A549 (cell line): ENCODE results near the gene PAK1. TPM values are rescaled to one million over a fixed set of nuclear protein-coding genes. Genes with fewer than 3 reads are reported as not detected.

Source experiments
- ATAC-seq, 2 experiments: fragments of 200-7000 bp in 1 of 2; fragments of >200 bp in 1 of 2; cut with Nextera tagmentation in 1 of 2; cut with Tn5 transposase in 1 of 2; 3 replicates each; pipeline versions ENCODE4 v1.8.0 to v1.9.1; 2018 to 2020; ENCODE audit warnings: mild to moderate bottlenecking in 1 of 2, moderate library complexity in 1 of 2
- CTCF ChIA-PET: fragments of 300-600 bp; sonication (Branson Sonifier 250); formaldehyde crosslinking; extraction: SDS; loops from one replicate; lab custom pipeline; 2021; ENCODE audit warnings: antibody characterized with exemption, inconsistent platforms; lab: Yijun Ruan, JAX
- POLR2A ChIA-PET: fragments of 350-600 bp; formaldehyde crosslinking; extraction: SDS; loops from one replicate; lab custom pipeline; 2021; ENCODE audit warnings: antibody characterized with exemption, inconsistent platforms; lab: Yijun Ruan, JAX
- DNase-seq, 2 experiments: peaks; one replicate each; pipeline versions ENCODE4 v3.0.0 to v3.0.0-alpha.2; 2011 to 2016; ENCODE audit warnings: low read depth in 1 of 2, low spot score in 1 of 2
- FAIRE-seq: peaks from 2 replicates; lab custom pipeline; 2011; peaks lifted over from hg19 to GRCh38; lab: Jason Lieb, UNC
- H3K27ac ChIP-seq, 2 experiments: fragments of >200 bp; sonication (Bioruptor Twin); formaldehyde crosslinking; 3 replicates each; pipeline ENCODE4 v1.5.1; 2016 to 2017
- H3K4me1 ChIP-seq: fragments of >200 bp; sonication (Bioruptor Twin); formaldehyde crosslinking; 3 replicates; pipeline ENCODE4 v1.6.1; 2016
- H3K4me2 ChIP-seq: fragments of >200 bp; sonication (Bioruptor Twin); formaldehyde crosslinking; 3 replicates; pipeline ENCODE4 v1.6.1; 2016
- H3K4me3 ChIP-seq: fragments of >200 bp; sonication (Bioruptor Twin); formaldehyde crosslinking; 3 replicates; pipeline ENCODE4 v1.5.1; 2016
- H3K9me3 ChIP-seq: fragments of >200 bp; sonication (Bioruptor Twin); formaldehyde crosslinking; 3 replicates; pipeline ENCODE4 v1.6.1; 2016
- CBX2 ChIP-seq: fragments of 200-600 bp; sonication (generic); IDR thresholded peaks from 2 replicates; pipeline ENCODE4 v1.6.1; 2016; ENCODE audit warnings: low read depth, mild to moderate bottlenecking, borderline replicate concordance
- EHF ChIP-seq: fragments of 250-450 bp; sonication (Bioruptor Pico); IDR thresholded peaks from 2 replicates; pipeline ENCODE4 v1.5.0; 2020; ENCODE audit warnings: mild to moderate bottlenecking
- EHMT2 ChIP-seq: fragments of 200-600 bp; sonication (generic); IDR thresholded peaks from 2 replicates; pipeline ENCODE4 v1.6.1; 2016; ENCODE audit warnings: antibody characterized with exemption, low read depth, mild to moderate bottlenecking, moderate library complexity
- GATA3 ChIP-seq: IDR thresholded peaks from 2 replicates; pipeline ENCODE4 v1.6.1; 2012; ENCODE audit warnings: borderline replicate concordance
- HOXB13 ChIP-seq: fragments of 250-450 bp; sonication (Bioruptor Pico); IDR thresholded peaks from 2 replicates; pipeline ENCODE4 v1.5.0; 2020; ENCODE audit warnings: low read depth, mild to moderate bottlenecking, moderate library complexity
- HOXB5 ChIP-seq: fragments of 250-450 bp; sonication (Bioruptor Pico); IDR thresholded peaks from 2 replicates; pipeline ENCODE4 v1.5.0; 2020; ENCODE audit warnings: mild to moderate bottlenecking, moderate library complexity
- KDM1A ChIP-seq: fragments of 200-600 bp; sonication (generic); IDR thresholded peaks from 2 replicates; pipeline ENCODE4 v1.6.1; 2016; ENCODE audit warnings: low read depth, mild to moderate bottlenecking
- MAX ChIP-seq: IDR thresholded peaks from 2 replicates; pipeline ENCODE4 v1.6.1; 2012
- MAZ ChIP-seq: fragments of 150-350 bp; IDR thresholded peaks from 2 replicates; pipeline ENCODE4 v1.6.1; 2014; ENCODE audit warnings: antibody characterized with exemption, low read depth, low read length, borderline replicate concordance
- NFE2L2 ChIP-seq: fragments of 150-350 bp; conservative IDR thresholded peaks from 2 replicates; pipeline ENCODE4 v1.6.1; 2014; ENCODE audit warnings: low read length
- NPAS2 ChIP-seq: fragments of 250-450 bp; sonication (Bioruptor Pico); IDR thresholded peaks from 2 replicates; pipeline ENCODE4 v1.8.0; 2022; ENCODE audit warnings: mild to moderate bottlenecking, moderate library complexity, borderline replicate concordance
- NR3C1 ChIP-seq: fragments of >200 bp; sonication (Bioruptor Twin); formaldehyde crosslinking; IDR thresholded peaks from 3 replicates; pipeline ENCODE4 v1.6.1; 2017
- PHF8 ChIP-seq: fragments of 200-600 bp; sonication (generic); IDR thresholded peaks from 2 replicates; pipeline ENCODE4 v1.6.1; 2016; ENCODE audit warnings: low read depth, mild to moderate bottlenecking, antibody characterized with exemption, moderate library complexity, borderline replicate concordance
- POLR2A ChIP-seq: IDR thresholded peaks from 2 replicates; pipeline ENCODE4 v1.6.1; 2012; ENCODE audit warnings: mild to moderate bottlenecking, low read length
- POLR2AphosphoS2 ChIP-seq: conservative IDR thresholded peaks from 2 replicates; pipeline ENCODE4 v1.6.1; 2012; ENCODE audit warnings: low read length, improper control_type of control experiment, inconsistent platforms
- RAD21 ChIP-seq, 2 experiments: fragments of >200 bp in 1 of 2; sonication (Bioruptor Twin) in 1 of 2; formaldehyde crosslinking in 1 of 2; IDR thresholded peaks in 1 of 2; conservative IDR thresholded peaks in 1 of 2; 2 replicates in 1 of 2; 3 replicates in 1 of 2; pipeline ENCODE4 v1.6.1; 2012 to 2018; ENCODE audit warnings: inconsistent platforms in 1 of 2
- RCOR1 ChIP-seq: fragments of 150-350 bp; IDR thresholded peaks from 2 replicates; pipeline ENCODE4 v1.6.1; 2014; ENCODE audit warnings: antibody characterized with exemption, low read length, low read depth
- REST ChIP-seq: fragments of 200-600 bp; sonication (generic); IDR thresholded peaks from 2 replicates; pipeline ENCODE4 v1.6.1; 2016; ENCODE audit warnings: antibody characterized with exemption, mild to moderate bottlenecking, moderate library complexity
- RFX5 ChIP-seq: fragments of 450-650 bp; IDR thresholded peaks from 2 replicates; pipeline ENCODE4 v1.7.1; 2014; ENCODE audit warnings: antibody characterized with exemption, mild to moderate bottlenecking, moderate library complexity
- SMC3 ChIP-seq: fragments of >200 bp; sonication (Bioruptor Twin); formaldehyde crosslinking; IDR thresholded peaks from 3 replicates; pipeline ENCODE4 v1.6.1; 2018; ENCODE audit warnings: inconsistent platforms
- ZC3H11A ChIP-seq: fragments of 450-650 bp; IDR thresholded peaks from 2 replicates; pipeline ENCODE4 v1.6.1; 2014; ENCODE audit warnings: antibody characterized with exemption, mild to moderate bottlenecking
- ZSCAN20 ChIP-seq: fragments of 250-450 bp; sonication (Bioruptor Pico); IDR thresholded peaks from 2 replicates; pipeline ENCODE4 v1.8.0; 2022; ENCODE audit warnings: mild to moderate bottlenecking, moderate library complexity
- WGBS: methylation state at CpG from one replicate; pipeline ENCODE4 v1.1.6; 2017; ENCODE audit errors: missing lambda C conversion rate; 5-methylcytosine and 5-hydroxymethylcytosine counted together
- polyA plus RNA-seq, 4 experiments: library from polyadenylated mRNA; depleted of rRNA in 3 of 4; stranded (reverse); fragments of >200 nt; fragmentation: RNase III in 1 of 4; extraction: RNeasy Plus Mini Kit Qiagen cat#74134 plus additional on column Dnase treatment in 1 of 4; gene quantifications; 2 replicates in 3 of 4; 3 replicates in 1 of 4; pipeline ENCODE4 v1.2.3, GENCODE V29; 2011 to 2017
- TF ChIP-seq, protein P1 (sequence below): fragments of >200 bp; sonication (Bioruptor Twin); formaldehyde crosslinking; IDR thresholded peaks from 3 replicates; pipeline ENCODE4 v1.5.1; 2016
- TF ChIP-seq, protein P2 (sequence below): fragments of 250-450 bp; sonication (Bioruptor Pico); IDR thresholded peaks from 2 replicates; pipeline ENCODE4 v1.5.0; 2020; ENCODE audit warnings: low read depth, mild to moderate bottlenecking, moderate library complexity
- TF ChIP-seq, protein P3 (sequence below): fragments of 450-650 bp; IDR thresholded peaks from 2 replicates; pipeline ENCODE4 v1.6.1; 2014; ENCODE audit warnings: antibody characterized with exemption
- TF ChIP-seq, protein P4 (sequence below): fragments of >200 bp; sonication (Bioruptor Twin); formaldehyde crosslinking; IDR thresholded peaks from 2 replicates; pipeline ENCODE4 v1.6.1; 2016

PAK1 gene
- polyA plus RNA-seq, 2 of the 4 experiments (the other 2 are of a cell fraction): 20.6 to 60.7 TPM

DNA sequence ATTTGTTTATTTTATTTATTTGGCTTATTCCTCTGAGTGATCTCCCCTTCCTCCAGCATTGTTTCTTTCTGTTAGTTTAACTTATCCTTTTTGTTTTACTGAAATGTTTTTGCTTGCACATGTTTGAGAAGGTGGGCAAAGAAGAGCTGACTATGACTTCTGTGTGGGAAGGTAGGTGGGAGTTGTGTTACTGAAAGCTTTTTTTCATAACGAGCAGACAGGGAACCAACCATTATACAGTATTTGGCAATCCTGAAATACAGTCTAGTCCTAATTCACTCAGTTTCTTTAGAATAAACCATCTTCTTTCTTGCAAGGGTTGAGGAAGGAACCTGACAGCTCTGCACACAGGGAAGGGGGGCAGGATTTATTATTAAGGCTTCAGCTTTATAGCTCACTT lies 37.0 kb upstream of the PAK1 start:
- no peak for ATAC-seq
- no peak for DNase-seq
- TF ChIP-seq, protein P1, sequence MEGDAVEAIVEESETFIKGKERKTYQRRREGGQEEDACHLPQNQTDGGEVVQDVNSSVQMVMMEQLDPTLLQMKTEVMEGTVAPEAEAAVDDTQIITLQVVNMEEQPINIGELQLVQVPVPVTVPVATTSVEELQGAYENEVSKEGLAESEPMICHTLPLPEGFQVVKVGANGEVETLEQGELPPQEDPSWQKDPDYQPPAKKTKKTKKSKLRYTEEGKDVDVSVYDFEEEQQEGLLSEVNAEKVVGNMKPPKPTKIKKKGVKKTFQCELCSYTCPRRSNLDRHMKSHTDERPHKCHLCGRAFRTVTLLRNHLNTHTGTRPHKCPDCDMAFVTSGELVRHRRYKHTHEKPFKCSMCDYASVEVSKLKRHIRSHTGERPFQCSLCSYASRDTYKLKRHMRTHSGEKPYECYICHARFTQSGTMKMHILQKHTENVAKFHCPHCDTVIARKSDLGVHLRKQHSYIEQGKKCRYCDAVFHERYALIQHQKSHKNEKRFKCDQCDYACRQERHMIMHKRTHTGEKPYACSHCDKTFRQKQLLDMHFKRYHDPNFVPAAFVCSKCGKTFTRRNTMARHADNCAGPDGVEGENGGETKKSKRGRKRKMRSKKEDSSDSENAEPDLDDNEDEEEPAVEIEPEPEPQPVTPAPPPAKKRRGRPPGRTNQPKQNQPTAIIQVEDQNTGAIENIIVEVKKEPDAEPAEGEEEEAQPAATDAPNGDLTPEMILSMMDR: no peak
- no peak for TF ChIP-seq GATA3
- TF ChIP-seq HOXB5 (CRISPR knock-in tag): no peak
- no peak for TF ChIP-seq CBX2
- TF ChIP-seq POLR2A: no peak
- TF ChIP-seq MAZ: no peak
- TF ChIP-seq EHF (CRISPR knock-in tag): no peak
- no peak for TF ChIP-seq ZC3H11A
- TF ChIP-seq RCOR1: no peak
- no peak for TF ChIP-seq NFE2L2
- TF ChIP-seq KDM1A: no peak
- no peak for TF ChIP-seq NPAS2
- no peak for TF ChIP-seq PHF8
- TF ChIP-seq ZSCAN20: no peak
- no peak for TF ChIP-seq RFX5
- TF ChIP-seq MAX: no peak
- no peak for TF ChIP-seq REST
- no peak for TF ChIP-seq POLR2AphosphoS2
- no peak for TF ChIP-seq NR3C1
- CTCF ChIA-PET: interaction anchor here (3.3 kb wide), 1 partner anchor 37 kb away, joined by 15 read pairs; no protein-coding TSS in a partner anchor
- Histone ChIP-seq H3K4me3 (no peak overlapping the region), H3K4me1 (peaks cover 12% of the 10 kb centered on the region), H3K9me3 (no peaks in the 10 kb centered on the region), H3K4me2 (no peak overlapping the region), H3K27ac (no peak overlapping the region)
- no peak for FAIRE-seq
- WGBS: 82% methylated on average over 1 of the region's 1 CpG
- POLR2A ChIA-PET: interaction anchor here (0.6 kb wide), 1 partner anchor 18 kb away, joined by 3 read pairs; no protein-coding TSS in a partner anchor

GRCh38 chr11:77510095-77510494 lies 36.2 kb upstream of the PAK1 start:
- DNase-seq (no peak), FAIRE-seq (no peak), ATAC-seq (no peak)
- WGBS: 29% methylated on average over 3 of the region's 3 CpGs
- Histone ChIP-seq H3K4me1 (peaks cover 4% of the 10 kb centered on the region), H3K4me2 (no peak overlapping the region), H3K4me3 (no peak overlapping the region), H3K9me3 (no peaks in the 10 kb centered on the region), H3K27ac (no peak overlapping the region)
- TF ChIP-seq, protein P2, sequence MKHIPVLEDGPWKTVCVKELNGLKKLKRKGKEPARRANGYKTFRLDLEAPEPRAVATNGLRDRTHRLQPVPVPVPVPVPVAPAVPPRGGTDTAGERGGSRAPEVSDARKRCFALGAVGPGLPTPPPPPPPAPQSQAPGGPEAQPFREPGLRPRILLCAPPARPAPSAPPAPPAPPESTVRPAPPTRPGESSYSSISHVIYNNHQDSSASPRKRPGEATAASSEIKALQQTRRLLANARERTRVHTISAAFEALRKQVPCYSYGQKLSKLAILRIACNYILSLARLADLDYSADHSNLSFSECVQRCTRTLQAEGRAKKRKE (CRISPR knock-in tag): no peak
- TF ChIP-seq, protein P3, sequence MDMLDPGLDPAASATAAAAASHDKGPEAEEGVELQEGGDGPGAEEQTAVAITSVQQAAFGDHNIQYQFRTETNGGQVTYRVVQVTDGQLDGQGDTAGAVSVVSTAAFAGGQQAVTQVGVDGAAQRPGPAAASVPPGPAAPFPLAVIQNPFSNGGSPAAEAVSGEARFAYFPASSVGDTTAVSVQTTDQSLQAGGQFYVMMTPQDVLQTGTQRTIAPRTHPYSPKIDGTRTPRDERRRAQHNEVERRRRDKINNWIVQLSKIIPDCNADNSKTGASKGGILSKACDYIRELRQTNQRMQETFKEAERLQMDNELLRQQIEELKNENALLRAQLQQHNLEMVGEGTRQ: no peak
- TF ChIP-seq SMC3 (no peak), ZC3H11A (no peak), RFX5 (no peak), EHMT2 (no peak), HOXB13 (CRISPR knock-in tag) (no peak), RAD21 (conservative IDR thresholded peaks at IDR 0.05 in 1 of 2, IDR thresholded peaks at IDR 0.05 in 1 of 2) (no peak)
- TF ChIP-seq, protein P4, sequence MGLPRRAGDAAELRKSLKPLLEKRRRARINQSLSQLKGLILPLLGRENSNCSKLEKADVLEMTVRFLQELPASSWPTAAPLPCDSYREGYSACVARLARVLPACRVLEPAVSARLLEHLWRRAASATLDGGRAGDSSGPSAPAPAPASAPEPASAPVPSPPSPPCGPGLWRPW: no peak
- POLR2A ChIA-PET: no interaction called here
- CTCF ChIA-PET: interaction anchor here (0.9 to 3.3 kb wide), 2 partner anchors 12 to 38 kb away, joined by 3 to 15 read pairs; no protein-coding TSS in a partner anchor
